Astrocyte of the hippocampus (primary cell): ENCODE data around the gene IL1R2.
A peak's percentile ranks its signal among the peaks of the same experiment; 100 is the strongest.

ENCODE experiments used
- DNase-seq: peaks from one replicate; pipeline ENCODE4 v3.0.0; 2011; ENCODE audit warnings: low read depth, low spot score

IL1R2 gene

GRCh38 chr2:102041351-102041750 lies 49.6 kb downstream of the IL1R2 start:
- DNase-seq, result no peak

- DNase-seq, result no peak
Observed at GRCh38 chr2:102042196-102043081, 50.7 kb downstream of the IL1R2 start.

GRCh38 chr2:102043560-102043959 lies 51.8 kb downstream of the IL1R2 start:
- DNase-seq, result no peak

- no peak for DNase-seq
Observed at GRCh38 chr2:102044235-102044896, 52.6 kb downstream of the IL1R2 start.

GRCh38 chr2:102044967-102045489 lies 53.3 kb downstream of the IL1R2 start:
- no peak for DNase-seq

- DNase-seq, result no peak
Observed at GRCh38 chr2:102045697-102046096, 53.9 kb downstream of the IL1R2 start.

GRCh38 chr2:102046135-102046986 lies 54.6 kb downstream of the IL1R2 start:
- DNase-seq, result no peak

GRCh38 chr2:102048465-102048864 lies 56.7 kb downstream of the IL1R2 start:
- DNase-seq, result no peak

GRCh38 chr2:102049756-102050443 lies 58.1 kb downstream of the IL1R2 start:
- no peak for DNase-seq

- DNase-seq, result peak; percentile 78
Observed at GRCh38 chr2:102050854-102051391, 59.2 kb downstream of the IL1R2 start.

GRCh38 chr2:102051692-102052277 lies 60.0 kb downstream of the IL1R2 start:
- no peak for DNase-seq

- DNase-seq, result no peak
Observed at GRCh38 chr2:102052365-102052764, 60.6 kb downstream of the IL1R2 start.

- no peak for DNase-seq
Observed at GRCh38 chr2:102053096-102053495, 61.3 kb downstream of the IL1R2 start.

GRCh38 chr2:102055346-102055990 lies 63.7 kb downstream of the IL1R2 start:
- peak; percentile 69 for DNase-seq

- DNase-seq, result no peak
Observed at GRCh38 chr2:102056079-102056581, 64.4 kb downstream of the IL1R2 start.

- peak; percentile 87 for DNase-seq
Observed at GRCh38 chr2:102057502-102058292, 65.9 kb downstream of the IL1R2 start.

GRCh38 chr2:102058293-102058833 lies 66.6 kb downstream of the IL1R2 start:
- no peak for DNase-seq

- DNase-seq, result no peak
Observed at GRCh38 chr2:102059151-102059550, 67.4 kb downstream of the IL1R2 start.

- DNase-seq, result no peak
Observed at GRCh38 chr2:102060047-102060446, 68.3 kb downstream of the IL1R2 start.
